Brain microvascular endothelial cell (primary cell): ENCODE data around the gene CPEB1.

ENCODE experiments used
- DNase-seq: peaks from one replicate; pipeline ENCODE4 v3.0.0-alpha.2; 2020
- H3K27ac ChIP-seq: fragments of 250-450 bp; sonication (Bioruptor Pico); 2 replicates; pipeline ENCODE4 v1.5.1; 2020; ENCODE audit warnings: mild to moderate bottlenecking, moderate library complexity
- H3K27me3 ChIP-seq: fragments of 250-450 bp; sonication (Bioruptor Pico); replicated peaks from 2 replicates; pipeline ENCODE4 v1.5.1; 2020; ENCODE audit warnings: mild to moderate bottlenecking
- H3K36me3 ChIP-seq: fragments of 250-450 bp; sonication (Bioruptor Pico); replicated peaks from 2 replicates; pipeline ENCODE4 v1.5.1; 2020; ENCODE audit warnings: mild to moderate bottlenecking
- H3K4me3 ChIP-seq: 2 replicates; pipeline ENCODE4 v1.5.1; 2011; ENCODE audit warnings: low read depth, mild to moderate bottlenecking, control low read depth, low read length, moderate library complexity
- in situ Hi-C: cut with HindIII; loops from 2 replicates; pipeline ENCODE4 v1.10.0; 2017; ENCODE audit warnings: low sequenced_read_pairs, low pct_ligation_motif_present
- TF ChIP-seq, protein P1 (sequence below): IDR thresholded peaks from 2 replicates; pipeline ENCODE4 v1.5.1; 2011; ENCODE audit warnings: low read depth, mild to moderate bottlenecking, moderate library complexity, low read length, control low read depth, inconsistent platforms; ENCODE audit errors: missing control alignments

CPEB1 gene

GRCh38 chr15:82680200-82681102, 33.3 kb upstream of the CPEB1 start:
- in situ Hi-C loops, result no loop called here
- H3K27ac ChIP-seq, result no peak overlapping the region
- DNase-seq, result no peak

GRCh38 chr15:82679626-82680199, 32.5 kb upstream of the CPEB1 start:
- TF ChIP-seq, protein P1, sequence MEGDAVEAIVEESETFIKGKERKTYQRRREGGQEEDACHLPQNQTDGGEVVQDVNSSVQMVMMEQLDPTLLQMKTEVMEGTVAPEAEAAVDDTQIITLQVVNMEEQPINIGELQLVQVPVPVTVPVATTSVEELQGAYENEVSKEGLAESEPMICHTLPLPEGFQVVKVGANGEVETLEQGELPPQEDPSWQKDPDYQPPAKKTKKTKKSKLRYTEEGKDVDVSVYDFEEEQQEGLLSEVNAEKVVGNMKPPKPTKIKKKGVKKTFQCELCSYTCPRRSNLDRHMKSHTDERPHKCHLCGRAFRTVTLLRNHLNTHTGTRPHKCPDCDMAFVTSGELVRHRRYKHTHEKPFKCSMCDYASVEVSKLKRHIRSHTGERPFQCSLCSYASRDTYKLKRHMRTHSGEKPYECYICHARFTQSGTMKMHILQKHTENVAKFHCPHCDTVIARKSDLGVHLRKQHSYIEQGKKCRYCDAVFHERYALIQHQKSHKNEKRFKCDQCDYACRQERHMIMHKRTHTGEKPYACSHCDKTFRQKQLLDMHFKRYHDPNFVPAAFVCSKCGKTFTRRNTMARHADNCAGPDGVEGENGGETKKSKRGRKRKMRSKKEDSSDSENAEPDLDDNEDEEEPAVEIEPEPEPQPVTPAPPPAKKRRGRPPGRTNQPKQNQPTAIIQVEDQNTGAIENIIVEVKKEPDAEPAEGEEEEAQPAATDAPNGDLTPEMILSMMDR, result no peak
- peaks cover 10% of the 10 kb centered on the region for H3K27me3 ChIP-seq
- no peak overlapping the region for H3K27ac ChIP-seq
- in situ Hi-C loops, result no loop called here
- H3K36me3 ChIP-seq, result no peaks in the 10 kb centered on the region
- H3K4me3 ChIP-seq, result no peak overlapping the region
- DNase-seq, result no peak

More at GRCh38 chr15:82680200-82681102, 33.3 kb upstream of the CPEB1 start:
- Histone ChIP-seq H3K36me3 (no peaks in the 10 kb centered on the region), H3K27me3 (peaks cover 10% of the 10 kb centered on the region), H3K4me3 (no peak overlapping the region)
- TF ChIP-seq, protein P1, result no peak

DNA sequence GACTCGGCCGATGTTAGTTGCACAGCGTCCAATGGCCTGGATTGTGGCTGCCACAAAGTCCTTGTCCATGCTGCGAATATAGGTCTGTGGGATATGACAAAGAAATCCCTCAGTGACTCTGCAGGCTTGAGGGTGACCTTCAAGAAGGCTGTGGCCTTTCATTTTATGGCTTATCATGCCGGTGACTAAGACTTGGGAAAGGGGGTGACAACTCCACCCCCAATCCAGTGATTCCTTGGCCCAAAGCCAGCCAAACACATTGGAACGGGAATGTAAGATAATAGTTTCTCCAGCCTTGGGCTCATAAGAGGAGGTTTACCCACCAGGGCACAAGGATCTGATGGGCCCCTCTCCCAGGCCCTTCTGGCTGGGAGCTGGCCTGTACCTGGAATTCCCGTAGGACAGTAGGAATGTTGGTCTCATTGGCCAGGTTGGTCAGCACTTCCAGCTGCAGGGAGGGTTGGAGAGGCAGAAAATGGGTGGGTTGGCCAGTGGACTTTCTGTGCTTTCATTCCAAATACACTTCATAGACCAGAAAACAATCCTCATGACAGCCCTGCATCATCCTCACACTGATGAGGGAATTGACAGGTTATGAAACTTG, 30.7 kb upstream of the CPEB1 start:
- Histone ChIP-seq H3K27me3 (peaks cover 10% of the 10 kb centered on the region), H3K36me3 (no peaks in the 10 kb centered on the region), H3K27ac (no peak overlapping the region), H3K4me3 (no peak overlapping the region)
- in situ Hi-C loops, result no loop called here
- TF ChIP-seq, protein P1, result no peak
- no peak for DNase-seq

- no peak overlapping the region for H3K27ac ChIP-seq
- H3K4me3 ChIP-seq, result no peak overlapping the region
- DNase-seq, result no peak
- in situ Hi-C loops, result no loop called here
- TF ChIP-seq, protein P1, result no peak
- H3K36me3 ChIP-seq, result no peaks in the 10 kb centered on the region
- H3K27me3 ChIP-seq, result no peaks in the 10 kb centered on the region
Observed at GRCh38 chr15:82674873-82675272, 27.7 kb upstream of the CPEB1 start.

- H3K27me3 ChIP-seq, result no peaks in the 10 kb centered on the region
- no peaks in the 10 kb centered on the region for H3K36me3 ChIP-seq
- H3K27ac ChIP-seq, result no peak overlapping the region
- no peak for DNase-seq
- TF ChIP-seq, protein P1, result no peak
- in situ Hi-C loops, result no loop called here
- no peak overlapping the region for H3K4me3 ChIP-seq
Observed at GRCh38 chr15:82670699-82671098, 23.5 kb upstream of the CPEB1 start.
